GM20000 (cell line): ENCODE data around the gene GRK2.
A peak's percentile ranks its signal among the peaks of the same experiment; 100 is the strongest.

ENCODE experiments used
- DNase-seq: peaks from one replicate; pipeline ENCODE4 v3.0.0; 2012; ENCODE audit warnings: low spot score
- CTCF ChIP-seq: IDR thresholded peaks from 2 replicates; pipeline ENCODE4 v1.5.1; 2012; ENCODE audit warnings: mild to moderate bottlenecking, control low read depth; ENCODE audit errors: extremely low read depth, missing control alignments

Gene GRK2

GRCh38 chr11:67311051-67311555, 44.8 kb downstream of the GRK2 start:
- no peak for DNase-seq
- TF ChIP-seq CTCF: no peak

DNA sequence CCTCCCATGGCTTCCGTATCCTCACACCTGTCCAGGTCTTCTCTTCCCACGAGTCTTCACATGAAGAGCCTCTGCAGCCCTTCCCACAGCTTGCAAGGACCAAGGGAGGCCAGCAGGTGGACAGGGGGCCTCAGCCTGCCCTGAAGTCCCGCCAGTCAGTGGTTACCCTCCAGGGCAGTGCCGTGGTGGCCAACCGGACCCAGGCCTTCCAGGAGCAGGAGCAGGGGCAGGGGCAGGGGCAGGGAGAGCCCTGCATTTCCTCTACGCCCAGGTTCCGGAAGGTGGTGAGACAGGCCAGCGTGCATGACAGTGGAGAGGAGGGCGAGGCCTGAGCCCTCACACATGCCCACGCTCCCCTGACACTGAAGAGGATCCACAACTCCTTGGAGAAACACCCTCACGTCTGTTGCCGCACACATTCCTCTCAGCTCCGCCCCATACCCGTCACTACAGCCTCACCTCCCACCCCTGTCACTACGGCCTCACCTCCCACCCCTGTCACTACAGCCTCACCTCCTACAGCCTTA, 45.3 kb downstream of the GRK2 start:
- no peak for DNase-seq

GRCh38 chr11:67312187-67313021, 46.1 kb downstream of the GRK2 start:
- TF ChIP-seq CTCF: no peak
- no peak for DNase-seq

More for the DNA sequence above, 45.3 kb downstream of the GRK2 start:
- no peak for TF ChIP-seq CTCF

DNA sequence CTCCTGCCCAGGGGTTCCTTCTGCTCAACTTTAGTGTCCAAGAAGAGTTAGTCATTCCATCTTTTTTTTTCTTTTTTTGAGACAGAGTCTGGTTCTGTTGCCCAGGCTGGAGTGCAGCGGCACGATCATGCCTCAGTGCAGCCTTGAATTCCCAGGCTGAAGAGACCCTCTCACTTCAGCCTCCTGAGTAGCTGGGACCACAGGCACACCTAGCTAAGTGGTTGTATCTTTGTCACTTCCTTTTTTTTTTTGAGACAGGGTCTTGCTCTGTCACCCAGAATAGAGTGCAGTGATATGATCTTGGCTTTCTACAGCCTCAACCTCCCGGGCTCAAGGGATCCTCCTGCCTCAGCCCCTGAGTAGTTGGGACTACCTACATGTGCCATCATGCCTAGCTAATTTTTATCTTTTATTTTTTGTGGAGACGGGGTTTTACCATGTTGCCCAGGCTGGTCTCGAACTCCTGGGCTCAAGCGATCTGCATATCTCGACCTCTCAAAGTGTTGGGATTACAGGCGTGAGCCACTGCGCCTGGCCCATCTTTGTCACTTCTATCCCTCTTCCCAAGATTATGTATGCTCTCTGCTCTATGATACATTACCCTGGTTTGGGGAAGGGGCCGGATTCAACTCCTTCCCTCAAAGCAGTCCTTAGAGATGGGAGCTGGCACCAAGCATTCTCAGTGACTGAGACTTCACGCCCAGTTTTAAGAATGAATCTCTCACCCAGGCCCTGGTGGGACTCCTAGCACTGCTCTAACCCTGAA, 47.0 kb downstream of the GRK2 start:
- no peak for DNase-seq
- no peak for TF ChIP-seq CTCF

DNA sequence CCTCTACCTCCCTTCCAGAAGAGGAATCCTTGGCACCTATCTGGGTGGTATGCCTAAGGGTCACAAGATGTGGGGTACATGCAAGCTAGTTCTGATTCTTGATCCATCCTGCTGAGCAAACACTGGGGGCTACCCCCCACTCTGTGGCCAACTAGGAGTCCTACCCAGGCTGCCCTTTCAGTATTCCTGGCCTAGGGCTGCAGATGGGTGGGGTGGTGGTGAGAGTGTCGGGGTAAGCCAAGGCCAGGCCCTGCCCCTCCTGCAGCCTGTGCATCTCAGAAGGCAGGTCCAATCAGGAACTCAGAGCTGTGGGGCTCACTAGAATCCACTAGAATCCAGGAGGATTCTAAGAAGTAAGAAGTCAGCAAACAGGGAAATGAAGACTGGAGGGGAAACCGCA, 47.9 kb downstream of the GRK2 start:
- DNase-seq: peak; percentile 2
- TF ChIP-seq CTCF: no peak

DNA sequence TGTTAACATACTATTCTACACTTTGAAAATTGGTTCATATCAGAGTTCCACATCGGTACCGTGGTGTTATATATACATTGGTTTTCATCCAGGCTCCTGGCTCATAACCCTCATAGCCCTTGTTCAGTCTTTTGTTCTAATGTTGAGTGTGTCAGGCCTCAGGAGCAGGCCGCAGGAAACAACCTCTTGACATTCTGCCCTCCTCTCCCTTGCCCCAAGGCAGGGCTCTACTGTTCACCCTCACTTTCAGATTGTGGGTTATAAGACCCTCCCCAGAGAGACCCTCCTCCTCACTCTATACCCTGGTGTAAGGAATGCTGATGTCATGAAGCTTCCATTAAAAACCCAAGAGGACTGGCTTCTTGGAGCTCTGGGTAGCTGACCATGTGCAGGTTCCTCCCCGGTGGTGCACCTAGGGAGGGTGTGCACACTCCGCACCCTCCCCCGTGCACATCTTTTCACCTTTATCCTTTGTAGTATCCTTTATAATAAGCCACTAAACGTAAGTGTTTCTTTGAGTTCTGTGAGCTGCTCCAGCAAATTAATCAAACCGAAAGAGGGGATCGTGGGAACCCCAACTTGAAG, 49.1 kb downstream of the GRK2 start:
- no peak for TF ChIP-seq CTCF
- peak; percentile 7 for DNase-seq
